Erythroblast (primary cell): ENCODE measurements around the gene ASPG.

Experiments used
- GATA1 ChIP-seq: IDR thresholded peaks from 2 replicates; pipeline ENCODE4 v1.6.1; 2011; ENCODE audit warnings: low read depth, mild to moderate bottlenecking, control low read depth, low read length, moderate library complexity
- POLR2A ChIP-seq: IDR thresholded peaks from 2 replicates; pipeline ENCODE4 v1.6.1; 2011; ENCODE audit warnings: mild to moderate bottlenecking, low read length

DNA sequence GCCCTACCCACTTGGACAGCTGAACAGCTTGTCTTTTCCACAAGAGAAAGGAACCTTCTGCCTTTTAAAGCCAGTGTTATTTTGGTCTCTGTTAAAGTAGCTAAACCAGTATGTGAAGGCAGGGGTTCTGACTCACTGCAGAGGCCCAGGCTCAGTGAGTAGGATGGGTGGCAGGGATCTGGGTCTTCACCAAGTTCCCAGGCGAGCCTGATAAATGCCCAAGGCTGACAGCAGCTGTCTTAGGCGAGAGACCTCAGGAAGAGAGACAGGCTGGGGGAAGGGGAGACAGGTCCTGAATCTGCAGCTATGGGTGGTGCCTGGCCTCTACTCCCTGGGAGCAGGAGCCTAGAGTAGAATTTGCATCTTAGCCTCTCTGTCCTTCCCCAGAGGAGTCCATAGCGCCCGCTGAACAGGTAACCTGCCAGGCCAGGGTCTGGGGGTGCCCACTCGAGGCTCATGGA lies 34.8 kb downstream of the ASPG start:
- TF ChIP-seq POLR2A: no peak
- no peak for TF ChIP-seq GATA1
